ENCODE results near the gene PUS7L. TPM values are rescaled to one million over a fixed set of nuclear protein-coding genes. Genes with fewer than 3 reads are reported as not detected.
A peak's percentile ranks its signal among the peaks of the same experiment; 100 is the strongest.

Gene PUS7L
- total and polyA plus RNA-seq, 2 experiments from 2014 or later = 15.0 to 23.1 TPM

- Histone ChIP-seq H3K27ac (no peak overlapping the region), H2AFZ (no peak overlapping the region), H3K9me3 (ENCODE audit: low read depth) (no peaks in the 10 kb centered on the region), H3K36me3 (ENCODE audit: low read depth) (peaks cover 25% of the 10 kb centered on the region), H3K4me3 (no peak overlapping the region), H3F3A (ENCODE audit: insufficient read depth) (0 out of 2 replicates have a peak, but pooled peaks cover 9% of the 10 kb centered on the region), H3K4me1 (ENCODE audit: insufficient read depth) (peaks cover 21% of the 10 kb centered on the region), H3K9ac (no peak overlapping the region), H3K4me2 (ENCODE audit: unreplicated experiment) (no peak overlapping the region), H3K79me2 (ENCODE audit: insufficient read depth) (no peaks in the 10 kb centered on the region), H3K27me3 (replicated peaks; ENCODE audit: insufficient read depth) (no peaks in the 10 kb centered on the region), H3K9me2 (ENCODE audit: insufficient read depth) (no peaks in the 10 kb centered on the region), H4K20me1 (ENCODE audit: insufficient read depth) (no peaks in the 10 kb centered on the region)
- in situ Hi-C loops (cut with MboI) = no loop called here
- TF ChIP-seq EZH2 (IDR thresholded peaks at IDR 0.05; ENCODE audit: insufficient read depth, poor library complexity, severe bottlenecking) (no peak), EZH2phosphoT487 (IDR thresholded peaks at IDR 0.05; ENCODE audit: insufficient read depth, low read depth) (no peak)
- WGBS, 2 experiments (ENCODE audit: low coverage in 1 of 2, low lambda C conversion rate in 2 of 2, missing lambda C conversion rate in 2 of 2) = 98 to 99% methylated on average over 3 of the region's 3 CpGs
- no peak for DNase-seq
These were observed 24.9 kb downstream of the PUS7L start for GRCh38 chr12:43733687-43734086.

GRCh38 chr12:43730283-43730682 is 28.3 kb downstream of the PUS7L start:
- Histone ChIP-seq H3K4me1 (ENCODE audit: insufficient read depth) (no peaks in the 10 kb centered on the region), H3K27ac (no peak overlapping the region), H3K36me3 (ENCODE audit: low read depth) (peaks cover 18% of the 10 kb centered on the region), H3K9me3 (ENCODE audit: low read depth) (no peaks in the 10 kb centered on the region), H3K4me2 (ENCODE audit: unreplicated experiment) (no peak overlapping the region), H3K9me2 (ENCODE audit: insufficient read depth) (no peaks in the 10 kb centered on the region), H3K9ac (no peak overlapping the region), H2AFZ (no peak overlapping the region), H3K79me2 (ENCODE audit: insufficient read depth) (no peaks in the 10 kb centered on the region), H3K4me3 (no peak overlapping the region), H3F3A (ENCODE audit: insufficient read depth) (no peaks in the 10 kb centered on the region), H3K27me3 (replicated peaks; ENCODE audit: insufficient read depth) (no peaks in the 10 kb centered on the region), H4K20me1 (ENCODE audit: insufficient read depth) (no peaks in the 10 kb centered on the region)
- DNase-seq = no peak
- 64 to 66% methylated on average over 4 of the region's 4 CpGs for WGBS, 2 experiments (ENCODE audit: low coverage in 1 of 2, low lambda C conversion rate in 2 of 2, missing lambda C conversion rate in 2 of 2)
- TF ChIP-seq EZH2 (IDR thresholded peaks at IDR 0.05; ENCODE audit: insufficient read depth, poor library complexity, severe bottlenecking) (no peak), EZH2phosphoT487 (IDR thresholded peaks at IDR 0.05; ENCODE audit: insufficient read depth, low read depth) (no peak)
- in situ Hi-C loops (cut with MboI) = no loop called here

DNA sequence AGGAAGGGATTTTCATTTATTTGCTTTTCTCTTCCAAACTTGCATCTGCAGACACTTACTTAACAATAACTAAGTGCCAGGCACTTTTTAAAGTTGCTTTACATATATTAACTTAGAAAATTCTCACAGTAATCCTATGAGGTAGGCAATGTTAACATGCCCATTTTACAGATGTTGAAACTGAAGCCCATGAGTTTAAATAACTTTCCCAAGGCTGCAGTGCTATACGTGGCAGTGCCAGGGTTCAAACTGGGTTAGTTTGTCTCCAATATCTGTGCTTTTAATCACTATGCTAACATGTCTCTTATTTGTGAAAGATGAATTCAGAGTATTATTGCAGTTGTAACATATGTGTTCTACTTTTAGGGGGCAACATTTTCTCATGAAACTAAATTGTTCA is 29.9 kb downstream of the PUS7L start:
- no peak overlapping the region for H3K4me3 ChIP-seq
- no peak for TF ChIP-seq EZH2 (IDR thresholded peaks at IDR 0.05; ENCODE audit: insufficient read depth, poor library complexity, severe bottlenecking)
- TF ChIP-seq EZH2phosphoT487 (IDR thresholded peaks at IDR 0.05; ENCODE audit: insufficient read depth, low read depth) = no peak
- no peak overlapping the region for H2AFZ ChIP-seq
- H3K9me3 ChIP-seq (ENCODE audit: low read depth) = no peaks in the 10 kb centered on the region
- H4K20me1 ChIP-seq (ENCODE audit: insufficient read depth) = no peaks in the 10 kb centered on the region
- H3K27me3 ChIP-seq (replicated peaks; ENCODE audit: insufficient read depth) = no peaks in the 10 kb centered on the region
- no peaks in the 10 kb centered on the region for H3K9me2 ChIP-seq (ENCODE audit: insufficient read depth)
- H3K4me2 ChIP-seq (ENCODE audit: unreplicated experiment) = no peak overlapping the region
- no peak overlapping the region for H3K27ac ChIP-seq
- H3K36me3 ChIP-seq (ENCODE audit: low read depth) = peaks cover 8% of the 10 kb centered on the region; the same call in 1 of the 2 replicates
- in situ Hi-C loops (cut with MboI) = no loop called here
- WGBS, 2 experiments (ENCODE audit: low coverage in 1 of 2, low lambda C conversion rate in 2 of 2, missing lambda C conversion rate in 2 of 2) = 97 to 98% methylated on average over 1 of the region's 1 CpG
- no peak overlapping the region for H3K9ac ChIP-seq
- H3F3A ChIP-seq (ENCODE audit: insufficient read depth) = no peaks in the 10 kb centered on the region
- H3K79me2 ChIP-seq (ENCODE audit: insufficient read depth) = no peaks in the 10 kb centered on the region
- H3K4me1 ChIP-seq (ENCODE audit: insufficient read depth) = no peaks in the 10 kb centered on the region
- DNase-seq = no peak

GRCh38 chr12:43728117-43728516 is 30.5 kb downstream of the PUS7L start:
- H3K4me1 ChIP-seq (ENCODE audit: insufficient read depth) = no peaks in the 10 kb centered on the region
- no peaks in the 10 kb centered on the region for H3F3A ChIP-seq (ENCODE audit: insufficient read depth)
- H3K9me3 ChIP-seq (ENCODE audit: low read depth) = no peaks in the 10 kb centered on the region
- no peak overlapping the region for H3K9ac ChIP-seq
- in situ Hi-C loops (cut with MboI) = no loop called here
- H3K79me2 ChIP-seq (ENCODE audit: insufficient read depth) = no peaks in the 10 kb centered on the region
- H3K36me3 ChIP-seq (ENCODE audit: low read depth) = peaks cover 3% of the 10 kb centered on the region; the same call in 1 of the 2 replicates
- no peak overlapping the region for H2AFZ ChIP-seq
- H4K20me1 ChIP-seq (ENCODE audit: insufficient read depth) = no peaks in the 10 kb centered on the region
- DNase-seq = peak; percentile 23
- H3K27ac ChIP-seq = no peak overlapping the region
- no peaks in the 10 kb centered on the region for H3K27me3 ChIP-seq (replicated peaks; ENCODE audit: insufficient read depth)
- H3K4me2 ChIP-seq (ENCODE audit: unreplicated experiment) = no peak overlapping the region
- 10 to 13% methylated on average over 2 of the region's 2 CpGs for WGBS, 2 experiments (ENCODE audit: low coverage in 1 of 2, low lambda C conversion rate in 2 of 2, missing lambda C conversion rate in 2 of 2)
- no peak for TF ChIP-seq EZH2phosphoT487 (IDR thresholded peaks at IDR 0.05; ENCODE audit: insufficient read depth, low read depth)
- TF ChIP-seq EZH2 (IDR thresholded peaks at IDR 0.05; ENCODE audit: insufficient read depth, poor library complexity, severe bottlenecking) = no peak
- no peaks in the 10 kb centered on the region for H3K9me2 ChIP-seq (ENCODE audit: insufficient read depth)
- no peak overlapping the region for H3K4me3 ChIP-seq

DNA sequence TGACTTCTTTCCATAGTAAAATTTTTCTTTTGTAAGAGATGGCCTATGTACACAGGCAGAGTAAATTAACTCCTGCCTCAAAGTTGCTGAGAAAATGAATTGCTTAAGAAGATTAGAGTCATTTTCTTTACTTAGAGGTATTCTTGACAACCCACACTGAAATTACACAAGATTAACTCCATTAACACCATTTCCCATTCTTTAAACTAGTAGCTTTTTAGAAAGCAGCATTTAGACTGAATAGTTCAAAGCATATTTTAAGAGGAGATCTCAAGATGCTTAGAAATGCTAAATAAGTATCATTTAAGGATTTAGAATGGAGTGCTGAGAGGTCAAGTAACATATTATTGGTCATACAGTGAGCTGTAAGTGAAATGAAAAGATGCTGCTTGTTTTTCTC is 35.5 kb downstream of the PUS7L start:
- DNase-seq = no peak
- H2AFZ ChIP-seq = no peak overlapping the region
- H3K4me3 ChIP-seq = no peak overlapping the region
- no peaks in the 10 kb centered on the region for H3K4me1 ChIP-seq (ENCODE audit: insufficient read depth)
- no peaks in the 10 kb centered on the region for H3K9me3 ChIP-seq (ENCODE audit: low read depth)
- no peaks in the 10 kb centered on the region for H3K36me3 ChIP-seq (ENCODE audit: low read depth)
- no peak overlapping the region for H3K4me2 ChIP-seq (ENCODE audit: unreplicated experiment)
- TF ChIP-seq EZH2 (IDR thresholded peaks at IDR 0.05; ENCODE audit: insufficient read depth, poor library complexity, severe bottlenecking) (no peak), EZH2phosphoT487 (IDR thresholded peaks at IDR 0.05; ENCODE audit: insufficient read depth, low read depth) (no peak)
- H3F3A ChIP-seq (ENCODE audit: insufficient read depth) = no peaks in the 10 kb centered on the region
- H3K79me2 ChIP-seq (ENCODE audit: insufficient read depth) = no peaks in the 10 kb centered on the region
- no peak overlapping the region for H3K27ac ChIP-seq
- no peaks in the 10 kb centered on the region for H3K9me2 ChIP-seq (ENCODE audit: insufficient read depth)
- no peaks in the 10 kb centered on the region for H4K20me1 ChIP-seq (ENCODE audit: insufficient read depth)
- H3K27me3 ChIP-seq (replicated peaks; ENCODE audit: insufficient read depth) = no peaks in the 10 kb centered on the region
- in situ Hi-C loops (cut with MboI) = no loop called here
- no peak overlapping the region for H3K9ac ChIP-seq
